ENCODE measurements around the gene LDB1. TPM values are rescaled to one million over a fixed set of nuclear protein-coding genes. Genes with fewer than 3 reads are reported as not detected.

The LDB1 gene
- total and polyA plus RNA-seq, 2 donors (not counting 3 experiments of a cell fraction or from before 2014, with no cell fraction given): 65.7 to 137 TPM

DNA sequence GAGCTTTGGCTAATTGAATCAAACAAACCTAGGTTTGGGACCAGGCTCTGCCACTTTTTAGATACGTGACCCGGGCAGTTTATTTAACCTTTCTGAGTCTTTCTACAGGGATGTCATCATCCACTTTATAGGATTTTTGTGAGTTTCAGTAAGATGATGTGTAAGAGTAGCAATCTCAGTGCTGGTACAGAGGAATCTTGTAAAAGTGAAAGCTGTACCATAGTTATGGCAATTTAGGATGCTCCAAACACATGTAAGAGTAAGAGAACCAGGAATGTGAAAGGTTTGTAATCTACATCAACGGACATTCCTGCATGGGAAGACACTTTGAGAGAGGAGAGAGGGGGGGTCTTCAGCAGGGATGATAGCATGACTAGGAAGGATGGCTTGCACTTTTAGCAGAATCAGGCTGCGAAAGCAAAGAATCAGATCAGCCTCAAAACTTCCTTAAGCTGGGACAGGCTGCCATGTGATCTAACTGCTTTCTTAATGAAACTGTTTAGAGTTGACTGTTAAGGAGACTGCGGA, 33.0 kb upstream of the LDB1 start:
- Histone ChIP-seq H4K20me1 (replicated peaks; ENCODE audit: control insufficient read depth, extremely low read depth, insufficient read depth, low read length) (no peaks in the 10 kb centered on the region), H3K9me3 (replicated peaks; ENCODE audit: control insufficient read depth, insufficient read depth, low read length) (no peaks in the 10 kb centered on the region), H3K9ac (replicated peaks; ENCODE audit: extremely low read depth, insufficient read depth, low read length) (peak overlapping the region; percentile 68), H3K27me3 (ENCODE audit: control insufficient read depth in 2 of 2, insufficient read depth in 2 of 2, low read length in 2 of 2) (no peaks in the 10 kb centered on the region), H3K36me3 (ENCODE audit: control insufficient read depth in 2 of 2, extremely low read depth in 1 of 2, insufficient read depth in 2 of 2, low read length in 2 of 2) (peaks cover 18 to 21% of the 10 kb centered on the region in 2 experiments), H2AFZ (ENCODE audit: low read depth, low read length) (no peak overlapping the region), H3K4me2 (ENCODE audit: insufficient read depth, low read length) (peak overlapping the region; percentile 96), H3K4me3 (replicated peaks in 1 of 3; ENCODE audit: insufficient read depth in 1 of 3, low read depth in 1 of 3, low read length in 3 of 3) (peak overlapping the region; percentile 24 to 71 (median 66)), H3K4me1 (ENCODE audit: control insufficient read depth, extremely low read depth, insufficient read depth, low read length) (peaks cover 17% of the 10 kb centered on the region), H3K9me1 (replicated peaks; ENCODE audit: control insufficient read depth, extremely low read depth, insufficient read depth, low read length) (no peaks in the 10 kb centered on the region), H3K79me2 (ENCODE audit: control insufficient read depth, insufficient read depth, low read length) (peaks cover 52% of the 10 kb centered on the region), H3K27ac (ENCODE audit: insufficient read depth, low read depth, low read length) (peak overlapping the region; percentile 80)
- no peak for TF ChIP-seq GATA2 (IDR thresholded peaks at IDR 0.05; ENCODE audit: insufficient read depth, insufficient read length, low read depth, low read length)
- TF ChIP-seq JUN (IDR thresholded peaks at IDR 0.05; ENCODE audit: borderline replicate concordance, insufficient read depth, insufficient read length, low read depth): no peak
- TF ChIP-seq, protein P1, sequence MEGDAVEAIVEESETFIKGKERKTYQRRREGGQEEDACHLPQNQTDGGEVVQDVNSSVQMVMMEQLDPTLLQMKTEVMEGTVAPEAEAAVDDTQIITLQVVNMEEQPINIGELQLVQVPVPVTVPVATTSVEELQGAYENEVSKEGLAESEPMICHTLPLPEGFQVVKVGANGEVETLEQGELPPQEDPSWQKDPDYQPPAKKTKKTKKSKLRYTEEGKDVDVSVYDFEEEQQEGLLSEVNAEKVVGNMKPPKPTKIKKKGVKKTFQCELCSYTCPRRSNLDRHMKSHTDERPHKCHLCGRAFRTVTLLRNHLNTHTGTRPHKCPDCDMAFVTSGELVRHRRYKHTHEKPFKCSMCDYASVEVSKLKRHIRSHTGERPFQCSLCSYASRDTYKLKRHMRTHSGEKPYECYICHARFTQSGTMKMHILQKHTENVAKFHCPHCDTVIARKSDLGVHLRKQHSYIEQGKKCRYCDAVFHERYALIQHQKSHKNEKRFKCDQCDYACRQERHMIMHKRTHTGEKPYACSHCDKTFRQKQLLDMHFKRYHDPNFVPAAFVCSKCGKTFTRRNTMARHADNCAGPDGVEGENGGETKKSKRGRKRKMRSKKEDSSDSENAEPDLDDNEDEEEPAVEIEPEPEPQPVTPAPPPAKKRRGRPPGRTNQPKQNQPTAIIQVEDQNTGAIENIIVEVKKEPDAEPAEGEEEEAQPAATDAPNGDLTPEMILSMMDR (IDR thresholded peaks at IDR 0.05; ENCODE audit: extremely low read depth in 1 of 2, insufficient read depth in 1 of 2, low read depth in 1 of 2, low read length in 2 of 2): no peak
- TF ChIP-seq MAX (IDR thresholded peaks at IDR 0.05; ENCODE audit: insufficient read depth, insufficient read length): no peak
- no peak for TF ChIP-seq MYC (IDR thresholded peaks at IDR 0.05; ENCODE audit: low read depth, low read length)
- no peak for TF ChIP-seq EZH2 (IDR thresholded peaks at IDR 0.05; ENCODE audit: borderline replicate concordance, low read depth, low read length, severe bottlenecking)
- no peak for TF ChIP-seq POLR2A (IDR thresholded peaks at IDR 0.05; ENCODE audit: low read depth, low read length)
- TF ChIP-seq FOS (IDR thresholded peaks at IDR 0.05; ENCODE audit: borderline replicate concordance, insufficient read depth, low read length): no peak
- no peak for TF ChIP-seq POLR2AphosphoS5 (IDR thresholded peaks at IDR 0.05; ENCODE audit: insufficient read depth, low read depth, low read length)
- CTCF ChIA-PET: interaction anchor here (1.5 to 2.3 kb wide), 2 partner anchors 17 to 20 kb away, joined by 7 to 9 read pairs; partner anchors contain the start of gene PPRC1
- dilution Hi-C loops (cut with MboI; ENCODE audit: extremely low pct_ligation_motif_present, low sequenced_read_pairs) (no loop called here), intact Hi-C loops (cut with micrococcal nuclease) (loop anchor here (5.0 kb wide), 1 partner anchor 36 kb away; no protein-coding TSS in a partner anchor)
- peak; percentile 37 for FAIRE-seq
- no peak for DNase-seq (ENCODE audit: low read depth, low spot score)
- BruUV-seq (replicated peaks): no TSS peak
- POLR2A ChIA-PET: no interaction called here

Data from endothelial cell of umbilical vein (primary cell).